KG1 (cell line): ENCODE data around the gene IFI44L.
A peak's percentile ranks its signal among the peaks of the same experiment; 100 is the strongest.

Experiments used
- DNase-seq: peaks from one replicate; lab custom pipeline; 2025; lab: John Stamatoyannopoulos, UW

The IFI44L gene

GRCh38 chr1:78619803-78620579 is at the start of gene IFI44L:
IFI44L (plus strand) TSS chr1:78620448; CDS start chr1:78627916, 7,468 bp downstream.
- peak; percentile 13 for DNase-seq

- DNase-seq, result no peak
These were observed 49.7 kb upstream of the IFI44L start for GRCh38 chr1:78570539-78570938.

DNA sequence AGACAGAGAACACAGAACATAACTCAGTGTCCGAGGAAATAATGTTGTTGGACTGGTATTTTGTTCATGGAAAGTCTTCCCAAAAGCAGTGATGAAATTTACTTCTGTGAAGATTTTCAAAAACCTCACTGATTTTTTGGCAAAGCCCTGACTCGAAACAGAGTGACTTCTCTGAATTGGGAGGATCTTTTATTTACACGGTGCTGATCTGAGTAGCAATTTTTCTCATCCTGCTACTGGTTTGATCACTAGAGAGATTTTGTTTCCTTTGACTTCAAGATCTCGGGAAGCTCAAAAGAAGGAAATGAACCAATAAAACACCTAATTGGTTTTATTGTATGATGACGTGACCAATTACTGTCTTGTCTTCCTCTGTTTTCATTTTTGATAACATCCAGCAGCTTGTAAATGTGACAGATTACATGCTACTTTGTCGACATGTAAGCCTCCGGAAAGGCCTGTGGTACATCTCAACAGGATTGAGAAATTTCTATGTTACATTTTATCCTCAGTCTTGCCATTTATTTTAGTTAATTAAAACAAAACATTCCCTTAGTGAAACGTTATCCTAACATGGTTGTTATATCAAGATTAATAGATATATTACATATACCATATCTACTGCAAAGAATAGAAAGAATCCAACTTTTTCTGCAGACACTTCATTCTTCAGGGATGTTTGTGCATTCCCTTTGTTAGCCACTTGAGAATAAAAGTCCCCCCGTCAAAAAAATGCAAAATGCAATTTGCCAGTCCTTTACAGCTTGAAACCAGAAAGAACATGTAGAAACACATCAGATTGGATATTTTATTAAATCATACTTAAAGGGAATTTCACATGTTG is 42.8 kb upstream of the IFI44L start:
- DNase-seq, result no peak

DNA sequence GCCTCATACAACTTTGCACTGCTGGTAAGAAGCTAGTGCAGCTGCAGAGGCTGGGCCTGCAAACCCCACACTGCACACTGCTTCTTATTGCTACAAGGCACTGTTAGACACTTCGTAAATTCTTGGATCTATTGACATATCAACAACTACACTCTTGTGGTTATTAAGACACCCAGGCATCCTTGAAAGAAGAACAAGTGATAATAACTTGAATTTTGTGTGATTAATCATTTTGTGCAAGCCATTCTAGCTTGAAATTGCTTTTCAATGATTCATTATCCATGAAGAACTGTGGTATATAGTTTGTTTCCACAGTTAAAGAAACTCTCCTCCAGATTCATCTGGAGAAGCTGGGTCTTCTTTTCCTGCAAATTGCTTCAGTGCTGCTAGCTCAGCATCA is 33.7 kb upstream of the IFI44L start:
- no peak for DNase-seq

- no peak for DNase-seq
These were observed 33.0 kb upstream of the IFI44L start for GRCh38 chr1:78587211-78587610.

DNA sequence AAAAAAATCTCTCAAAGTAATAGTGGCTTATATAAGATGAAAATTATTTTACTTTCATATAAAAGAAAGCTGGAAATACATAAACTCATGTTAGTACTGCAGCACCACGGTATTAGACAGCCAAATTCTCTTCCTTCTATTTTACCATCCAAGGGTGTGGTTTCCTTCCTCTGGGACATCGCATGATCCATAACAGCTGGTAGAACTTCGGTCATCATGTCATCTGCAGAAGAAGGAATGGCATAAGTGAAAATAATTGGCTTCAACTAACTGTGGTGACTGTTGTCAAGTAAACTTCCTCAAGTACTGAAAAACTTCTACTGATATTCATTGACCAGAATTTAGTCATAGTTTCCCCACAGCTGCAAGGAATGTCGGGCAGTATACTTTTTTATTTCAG is 28.3 kb upstream of the IFI44L start:
- no peak for DNase-seq

GRCh38 chr1:78599294-78599693 is 21.0 kb upstream of the IFI44L start:
- no peak for DNase-seq

DNA sequence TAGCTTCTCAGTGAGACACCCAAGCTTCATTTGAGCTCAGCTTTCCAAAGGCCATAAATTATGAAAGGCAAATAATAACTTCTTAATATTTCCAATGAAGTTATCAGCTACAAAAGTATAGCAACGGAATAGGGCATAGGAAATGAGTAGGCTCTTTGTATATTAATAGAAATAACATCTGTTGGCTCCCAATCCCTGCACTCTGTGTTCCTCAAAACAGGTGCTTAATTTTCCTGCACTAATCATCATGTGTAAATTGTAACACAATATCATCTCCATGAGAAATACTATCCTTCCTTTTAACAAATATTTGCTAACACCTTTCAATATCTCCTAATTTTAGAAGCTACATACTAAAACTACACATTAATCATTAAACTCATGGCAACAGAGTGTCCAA is 19.2 kb upstream of the IFI44L start:
- no peak for DNase-seq

- DNase-seq, result no peak
These were observed 17.0 kb upstream of the IFI44L start for GRCh38 chr1:78603206-78603605.

- no peak for DNase-seq
These were observed 15.6 kb upstream of the IFI44L start for GRCh38 chr1:78604643-78605042.

DNA sequence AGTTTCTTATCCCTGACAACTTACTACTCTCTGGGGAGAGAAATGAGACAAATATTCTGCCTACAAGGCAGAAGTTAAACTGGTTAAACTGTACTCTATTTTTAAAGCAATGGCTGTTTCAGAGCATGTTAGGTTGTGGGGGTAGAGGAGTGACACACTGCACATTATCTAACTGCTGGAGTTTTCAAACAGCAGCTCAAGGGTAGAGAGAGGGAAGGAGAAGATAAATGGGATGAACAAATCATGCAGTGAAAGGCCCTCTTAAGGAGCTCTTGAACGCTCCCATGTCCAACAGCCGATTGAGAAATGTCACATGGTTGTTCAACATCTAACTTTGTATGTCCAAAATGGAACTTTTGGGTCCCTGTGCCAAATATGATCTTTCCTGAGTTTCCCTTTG is 14.0 kb upstream of the IFI44L start:
- DNase-seq, result no peak

GRCh38 chr1:78607334-78607927 is 12.8 kb upstream of the IFI44L start:
- DNase-seq, result no peak

GRCh38 chr1:78607944-78608343 is 12.3 kb upstream of the IFI44L start:
- no peak for DNase-seq

DNA sequence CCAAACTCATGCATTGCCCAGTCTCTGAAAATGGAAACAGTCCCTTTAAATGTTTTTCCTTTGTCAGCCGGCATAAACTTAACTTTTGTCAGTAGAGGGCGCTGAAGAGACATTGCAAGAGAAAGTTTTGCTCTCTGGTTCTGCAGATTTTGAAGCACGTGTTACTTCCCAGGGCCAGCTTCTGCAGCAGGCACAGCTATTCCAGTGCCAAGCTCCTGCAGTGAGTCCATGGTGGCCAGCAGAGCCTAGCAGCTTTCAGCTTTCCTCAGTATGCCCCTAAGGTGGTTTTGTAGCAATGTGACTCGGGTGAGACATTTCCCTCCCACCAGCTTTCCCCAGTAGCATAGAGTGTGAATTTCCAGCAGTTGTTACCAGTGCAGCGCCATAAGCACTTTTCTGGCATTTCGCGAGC is 2.6 kb upstream of the IFI44L start:
- peak; percentile 69 for DNase-seq

DNA sequence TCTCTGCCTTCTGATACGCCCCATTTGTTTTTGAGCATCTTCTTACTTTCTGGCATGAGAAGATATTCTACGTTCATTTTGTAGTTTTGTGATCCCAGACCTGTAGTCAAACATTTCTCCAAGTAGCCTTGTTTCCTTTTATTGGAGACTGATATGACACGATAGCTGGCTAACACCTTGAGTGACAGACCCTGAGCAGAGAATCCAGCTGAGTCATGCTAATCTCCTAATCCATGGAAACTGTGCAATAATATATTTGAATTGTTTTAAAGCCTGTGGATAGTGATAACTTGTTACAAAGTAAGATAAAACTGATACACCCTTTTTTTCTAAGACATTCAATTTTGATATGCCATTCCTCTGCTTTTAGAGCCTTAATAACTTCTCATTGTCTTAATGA is 1.2 kb upstream of the IFI44L start:
- no peak for DNase-seq

GRCh38 chr1:78619446-78619802 is 824 bp upstream of the IFI44L start:
- no peak for DNase-seq

DNA sequence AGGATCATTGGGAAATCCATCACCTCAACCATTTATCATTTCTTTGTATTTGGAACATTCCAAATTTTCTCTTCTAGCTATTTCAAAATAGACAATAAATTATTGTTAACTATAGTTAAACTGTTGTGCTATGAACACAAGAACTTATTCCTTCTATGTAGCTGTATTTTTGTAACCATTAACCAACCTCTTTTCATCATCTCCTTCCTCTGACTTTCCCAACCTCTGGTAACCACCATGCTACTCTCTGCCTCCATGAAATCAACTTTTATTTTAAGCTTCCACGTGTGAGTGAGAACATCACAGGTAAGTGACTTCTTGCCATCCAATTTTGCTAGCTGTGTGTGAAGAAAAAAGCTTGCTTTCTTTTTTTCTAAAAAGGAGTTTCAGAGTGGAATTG is 418 bp downstream of the IFI44L start:
- DNase-seq, result no peak

- DNase-seq, result no peak
These were observed 2.3 kb downstream of the IFI44L start for GRCh38 chr1:78622548-78622947.

GRCh38 chr1:78624035-78624434 is 3.8 kb downstream of the IFI44L start:
- DNase-seq, result no peak

DNA sequence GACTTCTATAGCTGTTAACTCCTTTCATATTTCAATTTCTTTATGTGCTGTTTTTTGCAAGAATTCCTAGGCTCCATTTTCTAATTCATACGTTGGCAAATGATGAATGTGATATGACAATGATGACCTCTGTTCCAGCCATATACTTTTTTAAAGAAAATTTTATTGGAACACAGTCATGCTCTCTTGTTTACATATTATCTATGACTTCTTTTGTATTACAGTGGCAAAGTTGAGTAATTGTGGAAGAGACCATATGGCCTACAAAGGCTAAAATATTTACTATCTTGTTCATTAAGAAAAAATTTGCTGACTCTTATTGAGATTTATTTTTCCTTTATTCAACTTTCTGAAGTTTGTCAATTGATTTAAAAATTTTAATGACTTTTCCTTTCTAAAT is 7.1 kb downstream of the IFI44L start:
- DNase-seq, result no peak

GRCh38 chr1:78630600-78630999 is 10.4 kb downstream of the IFI44L start:
- no peak for DNase-seq

- DNase-seq, result no peak
These were observed 13.0 kb downstream of the IFI44L start for GRCh38 chr1:78633209-78633608.

GRCh38 chr1:78640462-78640861 is 20.2 kb downstream of the IFI44L start:
- no peak for DNase-seq
